ENCODE results near the gene PRLH. TPM values are rescaled to one million over a fixed set of nuclear protein-coding genes. Genes with fewer than 3 reads are reported as not detected.
A peak's percentile ranks its signal among the peaks of the same experiment; 100 is the strongest.

Gene PRLH
- total and polyA plus RNA-seq, 2 of the 13 experiments (the other 11 are each of a cell fraction or from before 2014, with no cell fraction given), result not detected

DNA sequence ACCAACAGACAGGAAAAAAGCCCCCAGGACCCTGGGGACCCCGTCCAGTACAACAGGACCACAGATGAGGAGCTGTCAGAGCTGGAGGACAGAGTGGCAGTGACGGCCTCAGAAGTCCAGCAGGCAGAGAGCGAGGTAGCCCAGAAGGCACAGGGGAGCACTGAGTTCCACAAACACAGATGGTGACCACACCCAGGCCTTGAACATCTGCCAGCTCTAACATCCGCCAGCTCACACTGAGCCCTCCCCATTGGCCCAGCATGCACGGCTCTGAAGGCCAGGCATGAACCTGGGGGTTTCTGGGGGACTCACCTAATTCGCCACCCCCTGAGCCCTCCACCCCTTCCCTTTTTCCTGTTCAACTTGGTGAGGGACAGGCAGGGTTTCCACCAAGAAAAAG is 25.6 kb upstream of the PRLH start:
- Histone ChIP-seq H4K20me1 (ENCODE audit: insufficient read depth, low read length) (no peaks in the 10 kb centered on the region), H3K27me3 (ENCODE audit: control insufficient read depth in 1 of 2, insufficient read depth in 2 of 2, low read length in 2 of 2) (peaks cover 6 to 45% of the 10 kb centered on the region in 2 experiments; a peak in 4 of 5 replicates), H3K4me3 (replicated peaks in 1 of 3; ENCODE audit: insufficient read depth in 1 of 3, low read depth in 2 of 3, low read length in 3 of 3) (no peak overlapping the region), H2AFZ (ENCODE audit: low read length) (no peak overlapping the region), H3K36me3 (replicated peaks in 1 of 2; ENCODE audit: control insufficient read depth in 1 of 2, insufficient read depth in 2 of 2, low read length in 2 of 2) (no peaks in the 10 kb centered on the region), H3K4me2 (ENCODE audit: low read depth, low read length) (no peak overlapping the region), H3K79me2 (ENCODE audit: insufficient read depth, low read length) (no peaks in the 10 kb centered on the region), H3K27ac (ENCODE audit: extremely low read length, insufficient read depth, low read length) (no peak overlapping the region), H3K9ac (ENCODE audit: insufficient read depth, low read depth, low read length) (no peak overlapping the region), H3K4me1 (ENCODE audit: insufficient read depth, low read length) (peaks cover 16% of the 10 kb centered on the region), H3K9me3 (ENCODE audit: low read length) (no peaks in the 10 kb centered on the region)
- ChIA-PET POLR2A (interaction anchor here (1.3 kb wide), 1 partner anchor 31 kb away, joined by 3 read pairs; no protein-coding TSS in a partner anchor), CTCF (ENCODE audit: low intra/inter-chr PET ratio, low total read pairs) (no interaction called here)
- no TSS peak for BruUV-seq (replicated peaks)
- DNase-seq (ENCODE audit: low spot score) (no peak), FAIRE-seq (no peak), ATAC-seq (peak; percentile 59)
- intact Hi-C loops (cut with micrococcal nuclease; ENCODE audit: unreplicated experiment) (no loop called here), in situ Hi-C loops (cut with HindIII; ENCODE audit: extremely low pct_ligation_motif_present, low pct_unique_long_range_greater_than_20kb) (no loop called here)
- WGBS (ENCODE audit: low lambda C conversion rate), result 25% methylated on average over 5 of the region's 6 CpGs
- TF ChIP-seq ASH2L (IDR thresholded peaks at IDR 0.05; ENCODE audit: insufficient read length, low read depth, low read length) (no peak), ARHGAP35 (CRISPR knock-in tag; IDR thresholded peaks at IDR 0.05; ENCODE audit: borderline replicate concordance) (0 out of 2 replicates have a peak, but pooled peaks have one; percentile 28), ZNF263 (CRISPR knock-in tag; IDR thresholded peaks at IDR 0.05) (peak; percentile 89), ZNF780A (CRISPR knock-in tag; IDR thresholded peaks at IDR 0.05) (no peak), TFAP4 (IDR thresholded peaks at IDR 0.05; ENCODE audit: borderline replicate concordance, low read depth) (peak; percentile 26; the same call in 1 of the 2 replicates), ZNF160 (CRISPR knock-in tag; IDR thresholded peaks at IDR 0.05) (no peak), HNRNPK (IDR thresholded peaks at IDR 0.05; ENCODE audit: low read depth, low read length, poor library complexity, severe bottlenecking) (no peak), ZNF407 (CRISPR knock-in tag; IDR thresholded peaks at IDR 0.05; ENCODE audit: not compliant biosample characterization) (no peak), ZNF563 (CRISPR knock-in tag; IDR thresholded peaks at IDR 0.05) (peak; percentile 46; the same call in 1 of the 2 replicates)
- TF ChIP-seq, protein P1, sequence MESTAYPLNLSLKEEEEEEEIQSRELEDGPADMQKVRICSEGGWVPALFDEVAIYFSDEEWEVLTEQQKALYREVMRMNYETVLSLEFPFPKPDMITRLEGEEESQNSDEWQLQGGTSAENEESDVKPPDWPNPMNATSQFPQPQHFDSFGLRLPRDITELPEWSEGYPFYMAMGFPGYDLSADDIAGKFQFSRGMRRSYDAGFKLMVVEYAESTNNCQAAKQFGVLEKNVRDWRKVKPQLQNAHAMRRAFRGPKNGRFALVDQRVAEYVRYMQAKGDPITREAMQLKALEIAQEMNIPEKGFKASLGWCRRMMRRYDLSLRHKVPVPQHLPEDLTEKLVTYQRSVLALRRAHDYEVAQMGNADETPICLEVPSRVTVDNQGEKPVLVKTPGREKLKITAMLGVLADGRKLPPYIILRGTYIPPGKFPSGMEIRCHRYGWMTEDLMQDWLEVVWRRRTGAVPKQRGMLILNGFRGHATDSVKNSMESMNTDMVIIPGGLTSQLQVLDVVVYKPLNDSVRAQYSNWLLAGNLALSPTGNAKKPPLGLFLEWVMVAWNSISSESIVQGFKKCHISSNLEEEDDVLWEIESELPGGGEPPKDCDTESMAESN (CRISPR knock-in tag; conservative IDR thresholded peaks at IDR 0.05), result 0 out of 2 replicates have a peak, but pooled peaks have one; percentile 20
- TF ChIP-seq, protein P2, sequence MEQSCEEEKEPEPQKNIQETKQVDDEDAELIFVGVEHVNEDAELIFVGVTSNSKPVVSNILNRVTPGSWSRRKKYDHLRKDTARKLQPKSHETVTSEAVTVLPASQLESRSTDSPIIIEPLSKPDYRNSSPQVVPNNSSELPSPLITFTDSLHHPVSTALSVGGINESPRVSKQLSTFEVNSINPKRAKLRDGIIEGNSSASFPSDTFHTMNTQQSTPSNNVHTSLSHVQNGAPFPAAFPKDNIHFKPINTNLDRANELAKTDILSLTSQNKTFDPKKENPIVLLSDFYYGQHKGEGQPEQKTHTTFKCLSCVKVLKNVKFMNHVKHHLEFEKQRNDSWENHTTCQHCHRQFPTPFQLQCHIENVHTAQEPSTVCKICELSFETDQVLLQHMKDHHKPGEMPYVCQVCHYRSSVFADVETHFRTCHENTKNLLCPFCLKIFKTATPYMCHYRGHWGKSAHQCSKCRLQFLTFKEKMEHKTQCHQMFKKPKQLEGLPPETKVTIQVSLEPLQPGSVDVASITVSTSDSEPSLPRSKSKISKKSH (CRISPR knock-in tag; IDR thresholded peaks at IDR 0.05; ENCODE audit: borderline replicate concordance), result no peak
